IPS DF 4.7 (cell line): ENCODE results near the gene ATF7IP2.
"Not testable (repeated sequence)": the region's sequence is repeated elsewhere in the genome, so short reads cannot be mapped to it uniquely, and the experiment has no call there.

Experiments
- DNase-seq: peaks from one replicate; pipeline ENCODE4 v3.0.0-alpha.2; 2013; ENCODE audit warnings: low spot score; ENCODE audit errors: extremely low read depth

The ATF7IP2 gene, protein sequence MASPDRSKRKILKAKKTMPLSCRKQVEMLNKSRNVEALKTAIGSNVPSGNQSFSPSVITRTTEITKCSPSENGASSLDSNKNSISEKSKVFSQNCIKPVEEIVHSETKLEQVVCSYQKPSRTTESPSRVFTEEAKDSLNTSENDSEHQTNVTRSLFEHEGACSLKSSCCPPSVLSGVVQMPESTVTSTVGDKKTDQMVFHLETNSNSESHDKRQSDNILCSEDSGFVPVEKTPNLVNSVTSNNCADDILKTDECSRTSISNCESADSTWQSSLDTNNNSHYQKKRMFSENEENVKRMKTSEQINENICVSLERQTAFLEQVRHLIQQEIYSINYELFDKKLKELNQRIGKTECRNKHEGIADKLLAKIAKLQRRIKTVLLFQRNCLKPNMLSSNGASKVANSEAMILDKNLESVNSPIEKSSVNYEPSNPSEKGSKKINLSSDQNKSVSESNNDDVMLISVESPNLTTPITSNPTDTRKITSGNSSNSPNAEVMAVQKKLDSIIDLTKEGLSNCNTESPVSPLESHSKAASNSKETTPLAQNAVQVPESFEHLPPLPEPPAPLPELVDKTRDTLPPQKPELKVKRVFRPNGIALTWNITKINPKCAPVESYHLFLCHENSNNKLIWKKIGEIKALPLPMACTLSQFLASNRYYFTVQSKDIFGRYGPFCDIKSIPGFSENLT

DNA sequence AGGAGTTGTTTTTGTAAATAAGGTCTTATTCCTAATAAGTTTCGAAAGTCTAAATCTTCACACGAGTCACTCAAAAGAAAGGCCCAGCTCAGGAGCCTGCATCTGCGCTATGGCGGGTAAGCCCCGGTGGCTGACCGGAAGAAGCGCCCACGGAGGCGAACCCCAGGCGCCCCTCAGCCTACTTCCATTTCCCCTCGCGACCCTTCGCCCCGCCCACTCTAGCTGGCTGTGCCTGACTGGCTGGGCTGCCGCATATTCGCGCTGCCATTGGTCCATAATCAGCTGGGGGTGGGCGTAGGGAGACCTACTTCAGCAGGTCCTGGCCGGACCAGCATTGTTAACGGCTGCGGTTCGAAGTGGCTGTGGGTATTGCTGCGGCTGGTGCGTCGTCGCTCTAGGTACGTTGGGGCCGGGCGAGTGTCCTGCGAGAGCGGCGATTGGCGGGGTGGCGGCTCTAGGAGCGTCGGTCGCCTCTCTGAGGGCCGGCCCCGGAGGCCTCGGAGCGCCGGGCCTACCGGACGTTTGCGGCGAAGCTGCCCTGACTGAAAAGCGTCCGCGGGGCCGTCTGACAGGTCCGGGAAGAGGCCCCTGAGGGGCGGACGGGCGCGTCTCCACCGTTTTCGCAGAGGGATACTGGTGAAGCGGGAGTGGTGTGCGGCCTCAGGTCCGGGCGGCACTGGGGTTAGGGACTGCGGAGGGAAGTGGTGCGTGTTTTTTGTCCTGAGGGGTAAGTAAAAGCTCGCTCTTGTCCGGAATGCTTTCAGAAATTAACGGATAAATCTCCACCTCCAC, at the start of gene ATF7IP2:
Gene ATF7IP2 (plus strand): TSS at position 337 of the 792 bp plus-strand sequence. CDS start 44,560 bp downstream, outside the sequence.
- peak; percentile 84 for DNase-seq

DNA sequence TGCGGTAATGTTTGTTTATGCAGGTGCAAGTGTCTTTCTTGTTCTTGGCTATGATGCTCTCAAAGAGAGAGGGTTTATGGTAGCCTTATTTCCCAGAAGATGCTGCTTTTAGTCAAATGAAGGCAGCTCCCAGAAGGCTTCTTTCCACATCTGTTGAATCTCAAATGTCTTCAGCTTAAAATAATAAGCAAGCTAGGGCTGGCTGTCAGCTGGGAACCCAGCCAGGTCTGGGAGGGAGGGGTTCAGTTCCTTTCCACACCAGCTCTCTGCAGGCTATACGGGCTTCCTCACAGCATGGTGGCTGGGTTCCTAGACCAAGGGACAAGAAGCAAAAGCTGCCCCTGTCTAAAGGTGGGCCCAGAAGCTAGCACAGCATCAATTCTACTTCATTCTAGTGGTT, 47.4 kb upstream of the ATF7IP2 start:
- no peak for DNase-seq

DNA sequence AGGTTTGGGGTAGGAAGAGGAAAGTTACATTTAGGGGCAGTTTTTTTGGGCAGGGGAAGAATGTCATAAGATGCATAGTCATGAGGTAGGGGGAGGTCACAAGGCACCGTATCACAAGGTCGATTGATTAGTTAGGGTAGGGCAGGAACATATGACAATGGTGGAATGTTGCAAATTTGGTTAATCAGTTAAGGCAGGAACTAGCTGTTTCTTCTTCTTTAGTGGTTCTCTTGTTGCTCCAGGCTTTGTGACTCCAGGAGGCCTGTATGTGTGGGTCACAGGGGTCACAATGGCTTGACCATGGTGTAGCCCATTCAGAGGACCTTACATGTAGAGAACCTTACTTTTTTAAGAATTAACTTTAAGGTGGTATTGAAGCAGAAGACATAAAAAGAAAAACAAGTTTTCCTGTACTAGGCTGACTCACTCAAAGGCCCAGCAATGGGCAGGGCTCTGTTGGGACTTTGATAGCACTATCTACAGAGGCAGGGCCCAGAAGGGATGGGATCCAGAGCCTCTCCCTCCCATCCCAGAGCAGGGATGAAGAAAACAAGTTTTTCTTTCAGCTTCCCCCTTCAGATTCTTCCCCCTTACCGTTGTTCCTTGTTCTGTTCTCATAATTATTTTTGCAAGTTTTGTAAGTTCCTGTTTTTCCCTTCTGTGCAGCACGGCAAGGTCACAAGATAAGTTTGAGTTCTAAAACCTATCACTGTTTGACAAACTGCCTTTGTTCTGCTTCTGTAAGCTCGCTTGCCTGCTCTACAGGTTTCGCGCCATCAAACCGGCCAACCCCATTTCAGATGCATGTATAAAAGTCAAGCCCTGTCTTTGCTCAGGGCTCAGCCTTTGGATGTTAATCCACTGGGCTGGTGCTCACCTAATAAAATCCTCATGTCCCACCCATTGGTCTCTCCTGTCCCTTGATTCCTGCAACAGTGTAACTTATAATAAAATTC, 45.8 kb upstream of the ATF7IP2 start:
- DNase-seq = no peak

DNA sequence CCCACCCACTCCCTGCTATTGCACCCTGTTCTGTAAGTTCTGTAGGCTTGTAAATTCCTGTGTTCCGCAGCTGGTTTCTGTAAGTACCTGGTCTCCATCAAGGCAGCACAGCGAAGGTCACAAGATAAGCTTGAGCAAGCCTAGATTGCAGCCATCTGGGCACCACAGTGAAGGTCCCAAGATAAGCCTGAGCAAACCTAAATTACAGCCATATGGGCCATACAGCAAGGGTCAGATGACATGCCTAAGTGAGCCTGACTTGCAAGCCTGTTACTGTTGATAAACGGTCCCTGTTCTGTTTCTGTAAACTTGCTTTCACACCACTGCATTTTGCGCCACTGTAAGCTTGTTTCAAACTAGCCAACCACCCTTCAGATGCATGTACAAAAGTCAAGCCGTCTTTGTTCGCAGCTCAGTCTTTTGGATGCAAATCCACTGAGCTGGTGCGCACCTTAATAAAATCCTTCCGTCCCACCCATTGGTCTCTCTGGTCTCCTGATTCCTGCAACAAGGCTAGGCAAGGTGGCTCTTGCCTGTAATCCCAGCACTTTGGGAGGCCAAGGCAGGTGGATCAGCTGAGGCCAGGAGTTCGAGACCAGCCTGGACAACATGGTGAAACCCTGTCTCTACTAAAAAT, 42.6 kb upstream of the ATF7IP2 start:
- no peak for DNase-seq

DNA sequence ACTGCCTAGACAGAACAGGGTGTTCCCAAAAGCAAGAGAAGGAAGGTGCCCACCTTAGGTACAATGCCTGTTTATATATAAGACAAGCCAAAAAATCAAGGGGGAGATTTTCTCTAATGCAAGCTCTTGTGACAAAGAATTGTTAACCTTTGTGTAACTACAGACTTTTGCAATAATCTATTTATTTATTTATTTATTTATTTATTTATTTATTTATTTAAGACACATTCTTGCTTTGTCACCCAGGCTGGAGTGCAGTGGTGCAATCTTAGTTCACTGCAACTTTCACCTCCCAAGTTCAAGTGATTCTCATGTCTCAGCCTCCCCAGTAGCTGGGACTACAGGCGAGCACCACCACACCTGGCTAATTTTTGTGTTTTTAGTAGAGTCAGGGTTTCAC, 41.2 kb upstream of the ATF7IP2 start:
- DNase-seq = not testable (repeated sequence)

DNA sequence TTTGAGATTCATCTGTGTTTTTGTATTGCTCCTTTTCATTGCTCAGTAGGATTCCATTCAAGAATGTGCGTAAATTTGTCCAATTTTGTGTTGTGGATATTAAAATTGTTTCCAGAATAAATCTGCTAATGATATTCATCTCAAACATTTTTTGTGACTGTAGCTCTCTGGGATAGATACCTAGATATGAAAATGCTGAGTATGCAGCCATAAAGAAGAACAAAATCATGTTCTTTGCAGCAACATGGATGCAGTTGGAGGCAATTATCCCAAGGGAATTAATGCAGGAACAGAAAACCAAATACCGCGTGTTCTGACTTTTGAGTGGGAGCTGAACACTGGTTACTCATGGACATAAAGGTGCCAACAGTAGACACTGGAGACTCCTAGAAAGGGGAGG, 40.2 kb upstream of the ATF7IP2 start:
- no peak for DNase-seq

DNA sequence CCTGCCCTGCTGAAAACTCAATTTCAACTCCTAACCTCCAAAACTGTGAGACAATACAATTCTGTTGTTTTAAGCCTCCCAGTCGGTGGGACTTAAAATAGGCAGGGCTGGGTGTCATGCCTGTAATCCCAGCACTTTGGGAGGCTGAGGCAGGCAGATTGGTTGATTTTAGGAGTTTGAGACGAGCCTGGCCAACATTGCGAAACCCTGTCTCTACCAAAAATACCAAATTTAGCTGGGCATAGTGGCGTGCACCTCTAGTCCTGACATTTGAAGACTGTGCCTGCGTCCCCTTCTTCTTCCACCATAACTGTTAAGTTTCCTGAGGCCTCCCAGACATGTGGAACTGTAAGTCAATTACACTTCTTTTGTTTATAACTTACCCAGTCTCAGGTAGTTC, 36.0 kb upstream of the ATF7IP2 start:
- DNase-seq = no peak

DNA sequence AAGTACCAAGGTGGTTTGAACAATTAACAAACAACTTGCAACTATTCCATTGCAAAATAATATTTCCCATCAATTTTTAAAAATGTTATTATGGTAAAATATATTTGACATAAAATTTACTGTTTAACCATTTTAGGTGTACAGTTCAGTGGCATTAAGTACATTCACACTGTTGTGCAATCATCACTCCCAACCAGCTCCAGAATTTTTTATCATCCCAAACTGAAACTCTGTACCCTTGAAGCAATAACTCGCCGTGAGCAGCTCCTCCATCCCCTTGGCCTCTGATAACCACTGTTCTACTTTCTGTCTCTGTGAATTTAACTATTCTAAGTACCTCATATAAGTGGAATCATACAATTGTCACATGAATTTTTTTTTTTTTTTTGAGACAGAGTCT, 33.6 kb upstream of the ATF7IP2 start:
- DNase-seq = no peak

DNA sequence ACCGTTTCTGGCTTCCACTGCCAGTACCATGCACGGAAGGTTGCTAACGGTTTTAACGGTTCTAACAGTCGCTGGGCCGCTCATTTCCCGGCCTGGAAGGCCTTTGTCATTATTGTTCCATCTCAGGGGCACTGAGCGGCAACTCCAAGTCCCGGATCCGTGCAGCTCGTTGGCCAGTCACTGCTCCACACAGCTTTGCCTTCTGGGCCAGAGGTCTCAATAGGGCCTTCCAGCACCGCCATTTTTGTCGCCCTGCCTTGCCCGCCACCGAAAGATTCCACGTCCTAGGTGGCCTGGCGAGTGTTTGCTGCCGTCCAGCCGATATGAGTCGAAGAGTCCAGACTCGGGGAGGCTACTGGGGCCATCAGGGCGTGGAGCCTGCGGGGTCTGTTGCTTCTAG, 30.3 kb upstream of the ATF7IP2 start:
- DNase-seq = no peak

DNA sequence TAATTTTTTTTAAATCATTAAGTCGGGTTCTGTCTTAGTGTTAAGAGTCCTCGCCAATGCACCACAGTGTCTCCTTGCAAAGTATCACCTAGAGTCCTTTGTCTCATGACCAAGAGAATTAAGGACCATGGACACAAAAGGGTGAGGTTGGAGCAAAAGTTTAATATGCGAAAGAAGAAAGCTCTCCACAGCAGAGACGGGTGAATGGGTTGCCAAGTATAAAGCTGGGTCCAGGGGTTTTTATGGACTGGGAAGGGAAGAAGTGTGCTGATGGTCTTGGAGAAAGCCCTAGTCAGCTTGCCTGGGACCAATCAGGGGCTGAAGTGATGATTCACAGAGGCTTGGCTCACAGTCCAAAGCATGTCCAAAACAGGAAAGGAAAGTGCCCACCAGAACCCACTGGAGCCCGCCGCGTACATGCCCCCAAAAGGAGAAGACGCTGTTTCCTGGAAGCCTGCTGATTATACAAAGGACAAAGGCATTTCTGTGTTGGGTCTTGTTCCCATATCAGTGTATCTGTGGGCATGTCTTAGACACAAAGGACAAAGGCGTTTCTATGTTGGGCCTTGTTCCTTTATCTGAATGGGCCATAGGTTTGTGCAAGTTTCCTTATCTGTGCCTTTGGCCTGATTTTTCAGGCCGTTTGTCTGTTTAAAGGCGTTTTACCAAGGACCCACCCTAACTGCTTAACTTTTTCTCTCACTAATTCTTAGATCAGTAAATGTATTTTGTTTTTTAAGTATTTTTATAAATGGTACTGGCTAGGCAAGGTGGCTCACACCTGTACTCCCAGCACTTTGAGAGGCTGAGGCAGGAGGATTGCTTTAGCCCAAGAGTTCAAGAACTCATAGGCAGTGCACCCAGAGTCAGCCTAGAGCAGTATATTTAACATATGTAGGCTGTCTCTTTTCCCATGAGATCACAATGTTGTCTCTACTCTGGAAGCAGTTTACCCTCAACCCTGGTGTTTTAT, 28.7 kb upstream of the ATF7IP2 start:
- DNase-seq = no peak

DNA sequence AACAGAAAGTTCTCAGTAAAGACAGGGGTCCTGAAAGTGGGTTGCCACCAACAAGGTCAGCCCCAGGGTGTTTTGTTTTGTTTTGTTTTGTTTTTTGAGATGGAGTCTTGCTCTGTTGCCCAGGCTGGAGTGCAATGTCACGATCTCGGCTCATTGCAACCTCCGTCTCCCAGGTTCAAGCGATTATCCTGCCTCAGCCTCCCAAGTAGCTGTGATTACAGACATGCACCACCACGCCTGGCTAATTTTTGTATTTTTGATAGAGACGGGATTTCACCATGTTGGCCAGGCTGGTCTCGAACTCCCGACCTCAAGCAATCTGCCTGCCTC, 24.1 kb upstream of the ATF7IP2 start:
- not testable (repeated sequence) for DNase-seq

DNA sequence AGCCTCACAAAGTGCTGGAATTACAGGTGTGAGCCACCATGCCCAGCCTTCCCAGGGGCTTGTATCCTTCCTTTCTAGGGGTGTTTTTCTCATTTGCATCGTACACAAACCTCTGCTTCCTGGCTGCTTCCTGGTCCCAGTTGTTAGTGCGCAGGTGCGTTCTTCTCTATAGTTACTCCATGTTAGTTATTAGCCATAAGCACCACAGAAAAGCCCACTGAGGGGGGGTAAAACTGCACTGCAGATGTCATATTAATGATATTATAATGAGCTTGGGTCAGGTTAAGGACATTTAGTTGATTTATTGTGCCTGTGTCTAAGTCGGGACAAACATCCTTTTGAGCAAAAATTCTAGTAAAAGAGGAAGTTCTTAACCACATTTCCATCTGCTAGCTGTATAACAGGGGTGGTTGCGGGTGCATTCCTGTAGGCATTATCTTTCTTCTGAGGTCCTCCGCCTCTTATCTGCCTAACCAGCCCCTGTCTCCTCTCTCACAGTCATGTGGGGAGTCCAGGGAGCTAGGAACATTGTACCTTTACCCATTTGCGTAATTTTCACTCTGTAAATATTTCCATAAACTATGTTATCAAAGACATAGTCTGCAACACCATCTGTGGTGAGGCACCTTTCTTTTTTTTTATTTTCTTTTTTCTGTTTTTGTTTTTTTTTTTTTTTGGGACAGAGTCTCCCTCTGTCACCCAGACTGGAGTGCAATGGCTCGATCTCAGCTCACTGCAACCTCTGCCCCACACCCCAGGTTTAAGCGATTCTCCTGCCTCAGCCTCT, 23.6 kb upstream of the ATF7IP2 start:
- DNase-seq = no peak

DNA sequence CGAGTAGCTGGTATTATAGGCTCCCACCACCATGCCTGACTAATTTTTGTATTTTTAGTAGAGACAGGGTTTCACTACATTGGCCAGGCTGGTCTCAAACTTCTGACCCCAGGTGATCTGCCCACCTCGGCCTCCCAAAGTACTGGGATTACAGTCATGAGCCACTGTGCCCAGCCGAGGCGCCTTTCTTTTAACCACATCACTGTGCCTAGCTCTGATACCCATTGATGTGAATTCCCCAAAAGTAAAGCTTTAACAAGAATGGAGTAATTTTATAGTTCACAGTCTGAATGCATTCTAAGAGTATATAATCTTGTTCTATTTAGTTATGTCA, 23.0 kb upstream of the ATF7IP2 start:
- DNase-seq = not testable (repeated sequence)

DNA sequence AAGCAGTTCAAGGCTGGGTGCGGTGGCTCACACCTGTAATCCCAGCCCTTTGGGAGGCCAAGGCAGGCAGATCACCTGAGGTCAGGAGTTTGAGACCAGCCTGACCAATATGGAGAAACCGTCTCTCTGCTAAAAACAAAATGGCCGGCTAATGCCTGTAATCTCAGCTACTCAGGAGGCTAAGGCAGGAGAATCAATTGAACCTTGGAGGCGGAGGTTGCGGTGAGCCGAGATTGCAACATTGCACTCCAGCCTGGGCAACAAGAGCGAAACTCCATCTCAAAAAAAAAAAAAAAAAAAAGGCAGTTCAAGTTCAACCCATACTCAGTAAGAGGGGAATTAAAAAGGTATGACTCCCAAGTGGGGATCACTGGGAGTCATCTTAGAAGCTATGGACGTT, 19.2 kb upstream of the ATF7IP2 start:
- not testable (repeated sequence) for DNase-seq

DNA sequence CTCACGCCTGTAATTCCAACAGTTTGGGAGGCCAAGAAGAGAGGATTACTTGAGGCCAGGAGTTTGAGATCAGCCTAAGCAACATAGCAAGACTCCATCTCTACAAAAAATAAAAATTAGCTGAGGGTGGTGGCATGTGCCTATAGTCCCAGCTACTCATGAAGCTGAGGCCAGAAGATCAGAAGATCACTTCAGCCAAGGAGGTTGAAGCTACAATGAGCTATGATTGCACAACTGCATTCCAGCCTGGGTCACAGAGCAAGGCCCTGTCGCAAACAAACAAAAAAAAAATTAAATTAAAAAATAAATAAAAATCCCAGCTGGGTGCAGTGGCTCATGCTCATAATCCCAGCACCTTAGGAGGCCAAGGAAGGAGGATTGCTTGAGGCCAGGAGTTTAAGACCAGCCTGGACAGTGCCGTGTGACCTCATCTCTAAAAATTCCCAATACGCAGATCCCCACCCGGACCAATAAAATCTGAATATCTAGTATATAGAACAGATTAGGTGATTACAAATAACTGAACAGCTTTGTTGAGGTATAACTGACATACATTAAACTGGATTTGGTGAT, 18.2 kb upstream of the ATF7IP2 start:
- DNase-seq = no peak

DNA sequence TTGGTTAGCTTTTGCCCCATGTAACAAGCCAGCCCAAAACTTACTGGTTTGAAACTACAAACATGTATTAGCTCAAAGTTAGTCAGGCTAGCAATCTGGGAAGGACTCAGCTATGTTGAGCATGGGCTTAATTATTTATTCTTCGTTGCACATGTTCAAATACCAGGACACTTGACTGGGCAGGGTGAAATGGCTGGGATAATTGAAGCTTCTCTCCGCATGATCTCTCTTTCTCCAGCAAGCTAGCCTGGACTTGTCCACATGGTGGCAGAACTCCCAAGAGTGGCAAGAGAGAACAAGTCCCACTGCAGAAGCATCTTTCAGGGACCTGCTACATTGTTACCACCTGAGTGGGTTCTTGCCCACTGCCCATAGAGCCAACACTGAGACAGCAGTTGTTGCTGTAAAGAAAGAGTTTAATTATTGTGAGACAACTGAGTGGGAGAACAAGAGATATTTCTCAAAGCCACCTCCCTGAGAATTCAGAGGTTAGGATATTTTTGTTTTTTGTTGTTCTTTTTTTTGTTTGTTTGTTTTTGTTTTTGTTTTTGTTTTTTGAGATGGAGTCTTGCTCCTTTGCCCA, 16.8 kb upstream of the ATF7IP2 start:
- no peak for DNase-seq

DNA sequence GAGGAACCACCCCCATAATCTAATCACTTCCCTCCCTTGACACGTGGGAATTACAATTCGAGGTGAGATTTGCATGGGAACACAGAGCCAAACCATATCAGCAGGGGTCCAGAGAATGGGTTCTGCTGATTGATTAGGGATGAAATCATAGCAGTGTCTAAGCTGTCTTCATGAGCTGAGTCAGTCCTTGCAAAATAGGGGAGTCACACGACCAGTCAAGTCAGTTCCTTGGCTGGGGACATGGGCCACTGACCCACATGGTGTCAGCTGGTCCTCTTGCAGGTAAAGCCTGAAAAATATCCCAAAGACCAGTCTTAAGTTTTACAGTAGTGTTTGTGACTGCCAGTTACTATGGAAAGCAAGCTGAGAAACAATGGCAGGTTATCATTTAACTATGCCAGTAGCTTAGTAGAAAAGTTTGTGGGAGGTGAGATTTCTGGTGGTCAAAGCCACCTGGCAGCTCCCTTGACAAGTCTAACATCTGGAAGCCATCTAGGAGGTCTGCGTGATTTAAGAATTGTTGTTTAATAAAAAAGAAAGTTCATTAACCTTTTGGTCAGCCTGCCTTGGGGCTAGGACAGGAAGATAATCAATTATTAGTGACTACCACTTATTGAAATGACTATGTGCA, 15.7 kb upstream of the ATF7IP2 start:
- no peak for DNase-seq

DNA sequence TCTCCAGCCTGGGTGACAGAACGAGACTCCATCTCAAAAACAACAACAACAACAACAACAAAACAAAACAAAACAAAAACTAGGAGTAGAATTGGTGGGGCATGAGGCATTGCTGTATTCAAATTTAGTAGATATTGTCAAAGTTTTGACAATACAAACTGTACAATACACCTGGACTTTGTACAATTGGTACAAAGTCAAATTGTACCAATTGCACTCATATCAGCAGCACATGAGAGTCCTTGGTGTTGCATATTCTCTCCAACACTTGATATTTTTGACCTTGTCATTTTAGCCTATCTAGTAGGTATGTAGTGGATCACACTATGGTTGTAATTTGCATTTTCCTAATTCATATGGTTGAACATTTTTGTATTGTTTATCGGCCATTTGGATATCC, 14.3 kb upstream of the ATF7IP2 start:
- DNase-seq = no peak
